HG02885 (cell line): ENCODE results near the gene LRRC27.
A peak's percentile ranks its signal among the peaks of the same experiment; 100 is the strongest.

Experiments used
- ATAC-seq: cut with Tn5 transposase; IDR thresholded peaks from one replicate; pipeline ENCODE4 v1.9.1; 2021; ENCODE audit warnings: mild to moderate bottlenecking; ENCODE audit not compliant: unreplicated experiment, poor library complexity

The LRRC27 gene

DNA sequence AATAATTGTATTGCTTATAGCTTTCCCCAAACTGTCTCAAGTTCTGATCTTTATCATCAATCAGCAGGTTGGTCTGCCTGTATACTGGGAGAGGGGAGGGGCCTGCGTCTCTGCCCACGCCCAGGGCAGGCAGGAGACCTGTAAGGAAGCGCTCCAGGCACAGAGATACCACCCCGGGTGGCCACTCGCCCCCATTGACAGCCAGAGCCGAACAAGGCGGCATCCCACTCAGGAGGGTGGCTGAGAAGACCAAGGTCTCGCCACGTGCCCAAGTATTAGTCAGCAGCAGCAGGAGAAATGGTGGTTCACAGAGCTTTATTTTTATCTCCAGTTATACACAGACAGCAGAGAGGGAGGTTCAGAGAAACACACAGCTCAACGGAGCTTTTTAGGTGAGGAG lies 31.4 kb upstream of the LRRC27 start:
- ATAC-seq: no peak

DNA sequence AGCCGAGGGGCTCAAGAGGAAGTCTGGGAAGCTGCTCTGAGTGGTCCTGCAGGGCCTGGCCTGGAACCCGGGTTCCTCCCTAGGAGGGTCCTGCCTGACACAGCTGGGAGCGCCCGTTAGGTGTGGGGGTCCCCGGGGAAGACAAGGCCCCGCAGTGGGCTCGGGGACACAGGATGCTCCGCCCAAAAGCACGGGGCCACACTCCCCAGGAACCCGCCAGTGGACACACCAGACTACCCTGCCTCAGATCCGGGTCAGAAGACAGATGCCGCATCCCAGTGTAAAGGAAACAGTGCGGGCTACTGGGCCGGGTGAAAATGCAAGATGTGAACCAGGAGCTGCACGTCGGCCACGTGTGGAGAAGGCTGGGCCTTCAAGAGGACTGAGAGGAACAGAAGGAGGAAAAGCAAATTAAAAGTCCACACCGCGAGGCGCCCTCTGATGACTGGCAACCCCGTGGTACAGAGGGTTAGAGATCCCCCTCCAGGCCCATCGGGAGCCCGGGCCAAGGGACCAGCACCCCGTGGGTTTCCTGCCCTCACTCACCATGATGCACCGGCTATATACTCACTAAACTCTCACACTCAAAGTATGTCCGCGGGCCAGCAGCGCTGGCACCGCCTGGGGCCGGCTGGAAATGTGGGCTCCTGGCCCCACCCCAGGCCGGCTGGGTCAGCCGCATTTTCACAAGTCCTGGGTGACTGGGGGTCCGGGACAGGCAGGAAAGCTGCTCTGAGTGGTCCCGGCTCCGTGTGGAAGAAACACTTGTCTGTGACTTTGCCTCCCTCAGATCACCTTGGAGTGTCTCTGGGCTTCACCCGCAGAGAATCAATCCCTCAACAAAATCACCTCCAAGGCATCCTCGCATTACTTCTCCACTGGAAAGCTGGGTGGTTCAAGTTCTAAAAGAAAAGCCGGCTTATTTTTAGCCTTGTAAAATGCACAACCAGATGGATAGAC lies 30.3 kb upstream of the LRRC27 start:
- ATAC-seq: no peak

DNA sequence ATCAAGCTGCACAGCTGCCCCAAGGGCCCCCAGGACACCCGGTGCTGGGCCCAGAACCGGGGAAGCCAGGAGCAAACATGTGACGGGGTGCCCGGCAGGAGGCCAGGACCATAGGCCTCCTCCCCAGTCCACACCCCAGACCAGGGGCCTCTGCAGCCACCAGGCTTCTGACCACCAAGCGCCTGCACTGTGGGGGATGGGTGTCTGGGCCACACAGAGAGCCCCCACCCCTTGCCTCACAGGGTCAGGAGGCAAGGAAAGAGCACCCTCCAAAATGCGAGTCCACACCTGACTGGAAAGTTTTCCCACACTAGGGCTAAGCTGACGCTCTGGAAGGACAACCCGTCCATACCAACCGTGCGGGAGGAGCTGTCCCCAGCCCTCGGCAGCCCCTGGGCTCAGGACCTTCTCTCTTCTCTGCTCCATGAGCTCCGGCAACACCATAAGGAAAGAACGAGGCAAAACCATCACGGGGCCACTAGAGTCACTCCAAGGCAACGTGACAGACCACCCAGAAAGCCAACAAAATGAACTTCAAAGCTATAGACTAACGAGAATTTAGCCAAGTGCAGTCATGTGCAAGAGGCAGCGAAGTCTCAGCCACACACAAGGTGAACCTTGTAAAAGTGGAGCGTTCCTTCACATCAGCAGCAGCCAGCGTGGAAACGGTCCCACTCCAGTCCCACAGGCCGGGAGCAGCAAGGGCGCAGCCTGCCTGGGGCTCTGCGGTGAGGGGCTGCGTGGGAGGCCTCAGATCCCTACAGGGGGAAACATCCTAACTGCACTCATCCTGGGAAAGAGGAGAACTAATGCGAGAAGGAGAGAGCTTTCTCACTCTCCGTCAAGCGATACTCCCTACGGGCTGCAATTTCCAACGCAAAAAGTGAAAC lies 29.3 kb upstream of the LRRC27 start:
- no peak for ATAC-seq

DNA sequence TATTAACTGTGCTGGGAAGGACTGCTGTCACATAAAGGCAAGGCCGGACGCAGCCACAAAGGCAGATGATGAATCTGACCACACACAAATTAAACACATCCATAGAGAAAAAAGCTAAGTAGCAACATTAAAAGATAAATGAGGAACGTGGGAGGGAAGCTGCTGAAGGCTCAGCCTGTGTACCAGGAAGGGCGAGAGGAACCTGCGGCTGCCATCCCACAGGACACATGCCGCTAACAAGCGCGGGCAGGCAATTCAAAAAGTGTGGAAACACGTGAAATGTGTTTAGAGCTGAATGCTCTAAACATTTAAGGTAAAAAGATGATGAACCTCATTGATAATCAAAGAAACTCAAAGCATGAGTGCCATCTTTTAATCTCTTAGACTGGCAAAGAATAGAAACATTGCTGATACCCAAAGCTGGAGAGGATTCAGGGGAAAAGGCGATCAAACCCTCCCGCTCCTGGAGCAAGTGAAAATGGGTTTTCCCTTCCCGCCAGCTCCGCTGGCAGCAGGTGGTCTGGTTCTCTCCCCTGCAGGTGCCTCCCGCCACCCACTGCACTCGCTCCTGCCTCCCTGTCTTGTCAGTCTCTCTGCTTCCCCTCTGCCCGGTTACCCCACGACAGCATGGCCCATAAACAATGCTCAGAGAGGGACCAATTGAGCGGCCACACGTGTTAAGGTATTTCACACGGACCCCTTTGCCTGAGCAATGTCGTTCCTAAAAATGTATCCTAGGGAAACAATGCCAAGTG lies 28.5 kb upstream of the LRRC27 start:
- ATAC-seq: no peak

DNA sequence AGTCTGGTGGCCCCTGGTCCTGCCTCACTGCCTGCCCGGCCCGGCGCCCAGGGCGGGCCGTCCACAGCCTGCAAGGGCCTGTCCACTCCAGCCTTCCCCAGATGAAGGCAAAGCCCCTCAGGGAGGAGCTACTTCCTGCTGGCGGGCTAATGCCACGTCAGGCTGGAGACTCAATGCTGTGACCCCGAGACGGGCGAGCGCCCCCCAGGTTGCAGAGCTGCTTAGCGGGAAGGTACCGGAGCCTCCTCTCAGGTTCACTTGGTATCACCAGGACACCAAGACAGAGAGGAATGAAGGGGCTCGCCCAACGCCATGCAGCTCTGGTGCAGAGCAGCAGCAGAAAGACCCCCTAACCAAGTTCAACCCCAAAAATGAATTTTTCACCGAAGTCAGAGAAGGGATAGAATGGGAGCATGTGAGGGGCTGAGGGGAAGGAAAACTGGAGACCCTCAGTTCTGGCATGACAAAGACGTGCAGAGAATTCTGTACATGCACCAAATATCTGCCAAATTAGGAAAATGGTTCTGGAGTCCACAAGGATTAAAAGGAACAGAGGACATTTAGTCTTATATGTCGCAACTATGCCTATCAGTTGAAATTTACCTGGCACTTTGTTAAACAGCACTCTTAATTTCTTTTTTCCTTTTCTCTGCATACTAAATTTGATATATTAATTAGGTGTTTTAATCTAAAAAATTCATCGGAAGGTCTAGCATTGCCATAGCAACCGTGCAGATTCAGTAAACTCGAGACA lies 27.1 kb upstream of the LRRC27 start:
- ATAC-seq: no peak

DNA sequence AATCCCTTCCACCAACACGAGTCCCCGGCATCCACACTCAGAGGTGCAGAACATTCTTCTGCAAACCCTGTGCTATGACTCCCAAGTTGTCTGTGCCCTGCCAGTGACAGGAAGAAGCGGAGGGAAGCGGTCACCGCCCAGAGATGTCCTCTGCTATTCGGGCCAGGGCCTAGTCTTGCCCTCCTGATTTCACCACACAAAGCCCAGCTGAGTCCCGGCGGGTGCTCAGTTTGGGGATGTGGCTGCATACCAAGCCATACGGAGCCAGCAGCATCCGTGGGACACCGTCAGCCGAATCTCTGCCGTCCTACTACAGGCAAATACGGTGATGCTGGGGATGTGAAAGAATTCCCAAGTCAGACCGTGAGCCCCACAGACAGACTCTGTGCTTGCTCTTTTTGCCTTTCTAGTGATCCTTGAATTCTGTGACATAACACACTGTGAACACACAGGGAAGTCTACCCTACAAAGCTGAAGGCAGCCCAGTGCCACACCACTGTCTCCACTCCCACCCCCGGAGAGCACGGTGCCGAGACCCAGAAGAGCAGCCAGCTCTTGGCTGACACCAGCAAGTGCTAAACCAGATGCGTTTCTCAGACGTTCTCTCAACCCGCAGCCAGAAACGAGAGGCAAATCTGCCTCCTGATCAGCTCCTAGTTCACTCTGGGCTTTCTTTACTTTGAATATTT lies 26.2 kb upstream of the LRRC27 start:
- no peak for ATAC-seq

DNA sequence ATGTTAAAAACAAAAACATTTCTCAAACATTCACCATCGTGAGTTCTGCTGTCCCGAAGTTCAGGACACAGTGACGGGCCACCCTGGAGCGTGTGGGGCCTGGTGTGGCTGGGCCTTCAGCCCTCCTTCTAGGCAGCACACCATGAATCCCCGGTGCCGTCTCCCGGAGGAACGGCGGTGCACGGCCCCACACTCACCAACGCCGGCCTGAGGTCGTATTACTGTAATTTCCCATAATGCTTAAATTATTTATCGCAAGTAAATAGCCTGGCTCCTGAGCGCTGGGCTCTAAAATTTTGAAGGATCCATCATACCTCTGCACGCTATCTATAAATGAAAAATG lies 25.7 kb upstream of the LRRC27 start:
- no peak for ATAC-seq

DNA sequence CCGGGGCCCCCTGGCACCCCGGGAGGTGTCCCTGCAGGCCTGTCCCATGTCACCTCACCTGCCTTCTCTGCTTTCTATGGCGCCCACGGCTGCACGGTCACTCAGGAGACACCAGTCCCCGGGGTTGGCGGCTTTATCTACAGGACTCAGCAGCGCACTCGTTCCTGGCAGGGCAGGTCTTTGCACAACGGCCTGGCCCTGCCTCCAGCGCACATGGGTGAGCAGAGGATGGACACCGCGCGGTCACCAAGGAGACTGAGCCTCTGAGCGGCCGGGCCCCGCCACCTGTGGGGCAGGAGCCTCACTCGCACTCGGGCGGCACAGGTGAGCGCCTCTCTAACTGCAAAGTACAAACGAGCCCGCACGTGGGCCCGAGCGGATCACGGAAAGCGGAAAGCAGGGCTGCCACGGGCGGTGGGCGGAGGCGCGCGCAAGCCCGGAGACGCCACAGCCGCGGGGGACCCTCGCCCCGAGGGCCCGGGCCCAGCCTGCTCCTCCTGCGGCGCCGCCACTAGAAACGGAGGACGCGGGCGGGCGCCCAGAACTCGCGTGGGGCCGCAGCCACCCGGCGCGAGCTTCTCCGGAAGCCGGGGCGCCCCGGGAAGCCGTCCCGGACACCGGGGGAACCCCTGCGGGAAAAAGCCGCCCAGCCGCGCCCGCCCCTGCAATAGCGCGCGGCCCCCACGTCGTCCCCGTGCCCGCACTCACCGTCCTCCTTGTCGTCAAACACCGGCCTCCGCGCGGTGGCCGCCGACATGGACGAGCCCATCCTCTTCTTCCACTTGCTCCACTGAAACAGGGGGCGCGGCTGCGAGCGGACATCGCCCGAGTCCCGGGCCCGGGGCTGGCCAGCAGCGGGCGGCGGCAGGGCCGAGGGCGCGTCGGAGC lies 24.9 kb upstream of the LRRC27 start:
- peak; percentile 18 for ATAC-seq

DNA sequence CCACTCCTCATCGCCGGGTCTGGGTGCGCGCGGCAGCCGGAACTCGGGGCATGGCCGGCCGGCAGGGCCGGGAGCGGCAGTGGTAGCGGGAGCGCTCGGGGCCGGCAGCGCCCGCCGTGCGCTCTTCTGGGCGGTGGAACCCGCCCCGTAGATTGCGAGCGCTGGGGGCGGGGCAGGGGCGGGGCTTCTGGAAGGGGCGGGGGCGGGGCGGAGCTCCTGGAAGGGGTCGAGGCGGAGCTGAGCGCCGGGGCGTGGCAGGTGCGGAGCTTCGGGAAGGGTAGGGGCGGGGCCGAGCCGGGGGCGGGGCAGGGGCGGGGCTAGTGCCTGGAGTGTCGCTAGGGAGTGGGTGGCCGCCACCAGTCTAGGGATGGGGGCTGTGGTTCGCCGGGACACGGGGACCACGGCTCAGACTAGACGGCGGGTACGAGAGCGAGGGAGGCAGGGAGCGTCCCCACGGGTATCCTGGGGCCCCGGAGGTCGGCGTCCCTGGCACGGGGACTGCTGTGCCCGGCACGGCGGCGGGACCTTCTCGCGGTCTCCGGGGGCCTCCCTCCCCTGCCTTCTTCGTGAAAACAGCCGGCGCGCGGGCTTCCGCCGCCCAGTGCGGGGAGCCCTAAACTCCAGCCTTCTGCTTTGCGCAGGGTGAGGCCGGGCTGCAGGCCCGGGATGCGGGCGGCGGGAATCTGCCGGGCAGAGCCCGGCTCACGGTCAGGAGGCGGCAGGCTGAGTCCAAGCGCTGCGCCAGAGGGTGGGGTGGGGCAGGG lies 24.0 kb upstream of the LRRC27 start, which contains the start of gene STK32C:
STK32C (minus strand) TSS at position 128 of the 764 bp plus-strand sequence; CDS start at position 11, 117 bp downstream.
- ATAC-seq: peak; percentile 77

DNA sequence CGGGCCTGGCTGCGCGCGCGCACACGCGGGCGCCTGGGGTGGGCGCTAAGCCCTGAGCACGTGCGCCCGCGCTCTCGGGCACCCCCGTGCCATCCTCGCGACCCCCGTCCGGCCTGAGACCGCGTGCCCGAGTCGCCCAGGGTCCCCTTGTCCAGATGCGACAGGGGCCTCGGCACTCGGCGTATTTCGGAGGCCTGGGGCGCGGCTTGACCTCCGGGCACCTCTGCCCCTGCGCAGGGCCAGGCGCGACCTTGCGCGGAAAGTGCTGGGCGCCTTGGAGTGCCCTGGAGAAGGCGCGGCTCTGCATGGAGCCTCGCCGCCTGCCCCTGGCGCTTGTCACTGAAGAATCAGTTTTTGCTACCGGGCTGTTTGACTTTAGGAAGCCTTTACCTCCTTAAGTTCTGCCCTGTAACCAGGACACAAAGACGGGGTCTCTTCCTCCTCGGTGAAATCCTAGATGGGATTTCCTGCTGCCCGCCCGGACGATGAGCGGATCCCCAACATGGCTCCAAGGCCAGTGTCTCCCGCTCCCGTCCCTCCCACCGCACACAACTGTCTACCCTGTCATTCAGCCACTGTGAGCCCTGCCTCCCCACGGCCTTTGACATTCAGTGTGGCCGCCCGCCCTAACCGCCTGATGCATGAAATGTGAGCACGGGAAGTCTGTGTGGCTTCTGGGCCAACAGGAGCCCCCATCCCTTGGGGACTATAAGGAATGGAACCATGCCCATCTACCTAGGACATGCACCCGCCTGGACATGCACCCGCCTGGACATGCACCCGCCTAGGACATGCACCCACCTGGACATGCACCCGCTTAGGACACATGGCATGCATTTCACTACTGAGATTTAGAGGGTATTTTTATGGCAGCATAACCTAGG lies 23.2 kb upstream of the LRRC27 start:
- ATAC-seq: no peak

DNA sequence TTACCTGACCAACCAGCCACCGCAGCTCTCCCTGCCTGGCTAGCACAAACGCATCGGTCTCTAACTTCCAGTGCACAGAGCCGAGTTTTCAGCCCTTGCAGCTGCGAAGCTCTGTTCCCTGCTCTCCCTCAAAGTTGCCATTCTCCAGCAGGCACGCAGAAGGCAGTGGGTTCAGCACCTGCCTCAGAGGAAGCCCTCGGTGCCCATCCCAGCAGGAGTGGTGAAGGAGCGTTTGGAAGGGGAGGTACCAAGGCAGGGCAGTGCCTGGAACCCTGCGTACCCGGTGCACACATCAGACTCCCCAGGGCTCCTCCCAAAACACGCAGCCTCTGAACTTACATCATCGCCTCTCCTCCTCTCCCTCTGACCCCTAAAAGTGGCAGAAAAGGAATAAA lies 22.5 kb upstream of the LRRC27 start:
- no peak for ATAC-seq

DNA sequence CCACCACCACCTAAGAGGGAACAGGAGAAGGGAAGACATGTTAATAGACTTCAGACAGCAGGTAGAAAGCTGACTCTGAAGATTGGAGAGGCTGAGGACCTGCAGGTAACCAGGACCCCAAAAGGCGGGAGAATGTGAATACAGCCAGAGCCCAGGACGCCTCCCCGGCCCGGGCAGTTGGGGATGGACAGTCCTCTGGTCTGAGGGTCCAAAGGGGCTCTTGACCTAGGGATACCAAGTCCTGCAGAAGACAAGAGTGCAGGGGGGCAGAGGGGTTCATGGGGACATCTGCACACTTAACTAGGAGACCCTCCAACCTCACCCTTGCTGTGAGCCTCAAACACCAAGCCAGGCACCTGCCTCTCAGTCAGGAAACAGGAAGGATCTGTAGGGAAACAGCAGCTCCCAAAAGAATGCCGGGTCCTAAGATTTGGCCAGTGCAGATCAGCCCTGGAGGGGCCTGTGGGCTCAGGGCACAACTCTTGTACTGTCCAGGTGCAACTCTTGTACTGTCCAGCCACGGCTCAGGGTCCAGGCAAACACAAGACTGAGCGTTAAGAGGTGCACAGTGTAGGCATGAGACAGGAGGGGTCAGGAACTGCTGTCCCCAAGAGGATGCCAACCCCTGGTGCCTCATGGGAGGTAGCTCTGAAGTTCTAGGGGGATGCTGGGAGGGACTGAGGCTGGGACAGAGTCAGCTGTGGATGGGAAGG lies 22.0 kb upstream of the LRRC27 start:
- no peak for ATAC-seq

DNA sequence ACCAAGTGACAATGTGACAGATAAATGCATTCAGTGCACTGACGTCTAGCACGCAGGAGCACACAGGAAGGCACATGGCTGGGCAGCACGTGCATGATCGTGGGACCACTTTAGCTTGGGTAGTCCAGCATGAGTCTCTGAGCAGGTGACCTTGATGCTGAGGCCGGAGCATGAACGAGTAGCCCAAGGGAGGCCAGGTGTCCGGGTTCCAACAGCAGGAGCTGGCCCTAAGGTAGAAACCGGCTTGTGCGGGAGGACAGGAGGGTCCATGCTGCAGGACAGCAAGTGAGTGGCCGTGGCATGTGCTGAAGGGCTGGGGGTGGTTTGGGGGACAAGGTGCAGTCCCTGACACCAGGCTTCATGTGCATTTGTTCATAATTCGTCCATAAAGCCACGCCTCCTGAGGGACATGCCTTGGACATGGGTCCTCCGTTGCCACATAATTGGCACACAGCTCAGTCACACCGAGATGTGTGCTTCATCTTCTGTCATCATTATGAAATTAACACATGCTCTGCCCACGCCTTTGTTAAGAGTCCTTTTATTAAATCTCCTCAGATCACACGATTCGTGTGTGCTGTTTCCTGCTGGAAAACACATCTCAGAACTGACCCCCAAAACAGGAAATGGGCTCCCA lies 21.2 kb upstream of the LRRC27 start:
- ATAC-seq: no peak

DNA sequence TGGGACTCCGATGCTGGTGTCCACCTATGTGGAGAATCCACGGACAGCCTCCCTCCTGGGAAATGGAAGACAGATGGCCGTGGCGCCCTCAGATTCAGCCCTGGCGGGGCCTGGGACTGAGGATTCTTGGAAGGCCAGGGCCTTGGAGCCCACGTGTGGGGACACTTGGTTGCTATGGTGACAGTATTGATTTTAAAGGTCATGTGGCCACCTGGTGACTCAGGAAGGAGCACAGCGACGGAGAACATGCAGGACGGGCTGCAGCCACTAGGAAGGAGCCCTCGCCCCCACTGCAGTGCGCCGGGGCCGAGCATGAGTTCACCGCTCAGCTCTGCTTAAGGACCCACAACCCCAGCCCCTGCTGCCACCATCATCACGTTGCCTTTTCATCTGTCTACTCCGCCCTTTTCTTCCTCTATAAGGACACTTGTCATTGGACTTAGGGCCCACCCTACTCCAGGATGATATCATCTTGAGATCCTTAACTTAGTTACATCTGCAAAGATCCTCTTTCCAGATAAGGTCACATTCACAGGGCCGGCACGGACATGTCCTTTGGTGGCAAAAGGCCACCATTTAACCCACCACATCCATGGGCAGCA lies 20.6 kb upstream of the LRRC27 start:
- ATAC-seq: no peak

DNA sequence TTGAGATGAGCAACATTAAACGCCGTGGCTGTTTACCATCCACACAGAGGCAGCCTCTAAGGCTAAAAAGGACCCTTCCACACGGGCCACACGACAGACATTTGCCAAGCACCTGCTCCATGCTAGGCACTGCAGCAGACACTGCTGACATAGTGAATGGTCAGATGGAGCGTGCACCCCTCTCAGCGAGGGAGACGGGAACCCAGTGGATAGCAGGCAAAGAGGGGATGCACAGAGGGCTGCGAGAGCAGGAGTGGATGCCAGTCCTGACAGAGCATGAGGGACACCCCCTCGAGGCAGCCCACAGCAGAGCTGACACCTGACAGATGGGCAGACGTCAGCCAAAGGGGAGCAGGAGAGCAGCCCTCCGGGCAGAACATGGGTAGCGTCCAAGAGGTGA lies 18.7 kb upstream of the LRRC27 start:
- no peak for ATAC-seq
